Spleen (tissue), 7 donors: ENCODE data around the gene STAC2.

Source experiments
- POLR2A ChIP-seq, 3 donors: fragments of 450-650 bp; IDR thresholded peaks; one replicate each; pipeline ENCODE4 v1.5.1; 2017; ENCODE audit warnings: antibody characterized with exemption in 3 of 3, mild to moderate bottlenecking in 1 of 3
- POLR2AphosphoS5 ChIP-seq, 3 donors: sonication (generic); formaldehyde crosslinking; IDR thresholded peaks; one replicate each; pipeline ENCODE4 v1.5.1; 2017; ENCODE audit warnings: antibody characterized with exemption in 3 of 3
- TF ChIP-seq, protein P1 (sequence below), 11 experiments: fragments of 200-600 bp in 7 of 11; fragments of 450-650 bp in 4 of 11; sonication (generic) in 4 of 11; IDR thresholded peaks in 8 of 11; conservative IDR thresholded peaks in 3 of 11; 1 replicate in 7 of 11; 2 replicates in 4 of 11; pipeline versions ENCODE4 v1.4.0 to v1.8.0; 2016 to 2021; ENCODE audit warnings: antibody characterized with exemption in 11 of 11, inconsistent platforms in 4 of 11, mild to moderate bottlenecking in 1 of 11
- donor health status: DM: no; HTN: no; CAD: no; lungs with moderate emphysema.
- donor health status: DM: no; HTN: no; CAD: no.
- donor health status: DM: no; HTN: no; CAD: no.

DNA sequence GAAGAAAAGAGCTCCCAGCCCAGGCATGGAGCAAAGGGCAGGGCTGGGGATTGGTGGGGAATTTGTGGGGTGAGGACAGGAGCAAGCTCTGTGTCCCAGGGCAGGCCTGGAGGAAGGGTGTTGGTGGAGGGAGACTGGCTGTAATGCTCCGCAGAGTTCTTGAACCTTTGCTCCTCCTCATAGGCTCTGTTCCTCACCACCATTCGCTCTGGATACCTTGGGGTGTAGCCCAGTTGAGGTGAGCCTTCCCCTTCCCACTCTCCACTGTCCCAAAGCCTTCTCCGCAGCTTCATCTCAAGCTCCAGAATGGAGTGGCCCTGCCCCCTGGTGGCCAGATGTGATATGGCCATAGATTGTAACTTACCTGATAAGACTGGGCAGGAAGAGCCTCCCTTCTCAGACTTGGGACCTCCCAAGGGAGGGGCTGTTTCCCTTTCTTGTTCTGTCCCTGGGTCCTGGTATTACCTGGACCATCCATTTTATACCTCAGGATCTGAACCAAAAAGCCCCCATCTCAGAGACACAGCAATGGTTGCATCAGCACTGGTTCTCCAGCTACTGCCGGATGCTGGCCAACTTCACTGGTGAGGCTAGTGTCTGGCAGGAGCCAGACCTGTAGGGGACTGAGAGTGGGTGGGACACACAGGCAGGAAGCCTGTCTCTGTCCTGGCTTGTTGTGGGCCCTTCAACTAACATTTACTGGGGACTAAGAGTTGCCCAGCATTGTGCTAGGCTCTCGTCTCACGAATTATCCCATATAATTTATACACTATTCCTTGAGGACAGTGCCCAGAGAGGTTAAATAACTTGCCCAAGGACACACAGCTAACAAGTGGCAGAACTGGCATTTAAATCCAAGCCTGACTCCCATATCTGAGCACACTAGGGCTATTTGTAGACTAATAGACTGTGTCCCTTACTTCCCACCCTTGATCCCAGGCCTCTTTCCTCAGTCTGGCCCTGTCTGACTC lies 19.1 kb upstream of the STAC2 start:
- TF ChIP-seq, protein P1, sequence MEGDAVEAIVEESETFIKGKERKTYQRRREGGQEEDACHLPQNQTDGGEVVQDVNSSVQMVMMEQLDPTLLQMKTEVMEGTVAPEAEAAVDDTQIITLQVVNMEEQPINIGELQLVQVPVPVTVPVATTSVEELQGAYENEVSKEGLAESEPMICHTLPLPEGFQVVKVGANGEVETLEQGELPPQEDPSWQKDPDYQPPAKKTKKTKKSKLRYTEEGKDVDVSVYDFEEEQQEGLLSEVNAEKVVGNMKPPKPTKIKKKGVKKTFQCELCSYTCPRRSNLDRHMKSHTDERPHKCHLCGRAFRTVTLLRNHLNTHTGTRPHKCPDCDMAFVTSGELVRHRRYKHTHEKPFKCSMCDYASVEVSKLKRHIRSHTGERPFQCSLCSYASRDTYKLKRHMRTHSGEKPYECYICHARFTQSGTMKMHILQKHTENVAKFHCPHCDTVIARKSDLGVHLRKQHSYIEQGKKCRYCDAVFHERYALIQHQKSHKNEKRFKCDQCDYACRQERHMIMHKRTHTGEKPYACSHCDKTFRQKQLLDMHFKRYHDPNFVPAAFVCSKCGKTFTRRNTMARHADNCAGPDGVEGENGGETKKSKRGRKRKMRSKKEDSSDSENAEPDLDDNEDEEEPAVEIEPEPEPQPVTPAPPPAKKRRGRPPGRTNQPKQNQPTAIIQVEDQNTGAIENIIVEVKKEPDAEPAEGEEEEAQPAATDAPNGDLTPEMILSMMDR (IDR thresholded peaks at IDR 0.05 in 8 of 11, conservative IDR thresholded peaks at IDR 0.05 in 3 of 11), result peak; percentile 81 to 96 (median 91)
- TF ChIP-seq POLR2A (IDR thresholded peaks at IDR 0.05), result no peak
- peak in 2 of 3 donors; percentile 7 to 58 for TF ChIP-seq POLR2AphosphoS5 (IDR thresholded peaks at IDR 0.05)
